ENCODE data around the gene MCTP1.

- no peak for TF ChIP-seq ZFX (IDR thresholded peaks at IDR 0.05; ENCODE audit: borderline replicate concordance)
- TF ChIP-seq CTCF (IDR thresholded peaks at IDR 0.05) = no peak
Observed at GRCh38 chr5:94661086-94661485, 623.8 kb downstream of the MCTP1 start.
